ENCODE measurements around the gene MSRB3.
A peak's percentile ranks its signal among the peaks of the same experiment; 100 is the strongest.
"Not testable (repeated sequence)": the region's sequence is repeated elsewhere in the genome, so short reads cannot be mapped to it uniquely, and the experiment has no call there.

Gene MSRB3

GRCh38 chr12:65308006-65308405 is 29.5 kb downstream of the MSRB3 start:
- Histone ChIP-seq H3K9me3 (no peaks in the 10 kb centered on the region), H3K4me1 (ENCODE audit: control insufficient read depth in 1 of 2, insufficient read depth in 1 of 2, low read depth in 1 of 2, low read length in 1 of 2) (peaks cover 6 to 22% of the 10 kb centered on the region in 2 experiments), H3K4me3 (ENCODE audit: low read depth in 1 of 2, low read length in 1 of 2) (no peak overlapping the region), H3K27me3 (no peaks in the 10 kb centered on the region), H3K36me3 (no peaks in the 10 kb centered on the region), H3K27ac (peak overlapping the region; percentile 16)
- TF ChIP-seq, protein P1, sequence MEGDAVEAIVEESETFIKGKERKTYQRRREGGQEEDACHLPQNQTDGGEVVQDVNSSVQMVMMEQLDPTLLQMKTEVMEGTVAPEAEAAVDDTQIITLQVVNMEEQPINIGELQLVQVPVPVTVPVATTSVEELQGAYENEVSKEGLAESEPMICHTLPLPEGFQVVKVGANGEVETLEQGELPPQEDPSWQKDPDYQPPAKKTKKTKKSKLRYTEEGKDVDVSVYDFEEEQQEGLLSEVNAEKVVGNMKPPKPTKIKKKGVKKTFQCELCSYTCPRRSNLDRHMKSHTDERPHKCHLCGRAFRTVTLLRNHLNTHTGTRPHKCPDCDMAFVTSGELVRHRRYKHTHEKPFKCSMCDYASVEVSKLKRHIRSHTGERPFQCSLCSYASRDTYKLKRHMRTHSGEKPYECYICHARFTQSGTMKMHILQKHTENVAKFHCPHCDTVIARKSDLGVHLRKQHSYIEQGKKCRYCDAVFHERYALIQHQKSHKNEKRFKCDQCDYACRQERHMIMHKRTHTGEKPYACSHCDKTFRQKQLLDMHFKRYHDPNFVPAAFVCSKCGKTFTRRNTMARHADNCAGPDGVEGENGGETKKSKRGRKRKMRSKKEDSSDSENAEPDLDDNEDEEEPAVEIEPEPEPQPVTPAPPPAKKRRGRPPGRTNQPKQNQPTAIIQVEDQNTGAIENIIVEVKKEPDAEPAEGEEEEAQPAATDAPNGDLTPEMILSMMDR (IDR thresholded peaks at IDR 0.05), result no peak

GRCh38 chr12:65308601-65309071 is 30.2 kb downstream of the MSRB3 start:
- H3K36me3 ChIP-seq, result no peaks in the 10 kb centered on the region
- H3K27me3 ChIP-seq, result no peaks in the 10 kb centered on the region
- no peak overlapping the region for H3K4me3 ChIP-seq (ENCODE audit: low read depth in 1 of 2, low read length in 1 of 2)
- TF ChIP-seq, protein P1 (IDR thresholded peaks at IDR 0.05), result no peak
- peaks cover 6 to 22% of the 10 kb centered on the region in 2 experiments for H3K4me1 ChIP-seq (ENCODE audit: control insufficient read depth in 1 of 2, insufficient read depth in 1 of 2, low read depth in 1 of 2, low read length in 1 of 2)
- H3K9me3 ChIP-seq, result no peaks in the 10 kb centered on the region
- H3K27ac ChIP-seq, result no peak overlapping the region

DNA sequence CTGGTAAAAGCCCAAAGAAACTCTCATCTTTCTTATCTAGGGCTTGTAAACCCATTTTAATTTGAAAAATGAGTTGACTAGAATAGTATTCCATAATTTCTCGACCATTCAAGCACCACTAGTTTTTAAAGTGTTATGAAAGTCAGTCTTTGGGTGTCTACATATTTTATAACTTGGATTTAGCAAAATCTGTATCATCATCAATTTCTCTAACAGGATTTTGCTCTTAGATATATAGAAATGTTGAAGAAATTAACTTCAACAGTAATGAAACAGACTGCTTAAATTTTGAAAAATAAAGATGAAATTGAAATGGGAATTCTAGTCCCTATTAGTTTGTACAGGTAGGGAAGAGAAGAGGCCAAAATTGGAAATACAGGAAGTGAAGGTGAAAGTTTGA is 32.8 kb downstream of the MSRB3 start:
- no peaks in the 10 kb centered on the region for H3K36me3 ChIP-seq
- H3K4me1 ChIP-seq (ENCODE audit: control insufficient read depth in 1 of 2, insufficient read depth in 1 of 2, low read depth in 1 of 2, low read length in 1 of 2), result peaks cover 6 to 21% of the 10 kb centered on the region in 2 experiments
- TF ChIP-seq, protein P1 (IDR thresholded peaks at IDR 0.05), result no peak
- no peaks in the 10 kb centered on the region for H3K27me3 ChIP-seq
- no peak overlapping the region for H3K4me3 ChIP-seq (ENCODE audit: low read depth in 1 of 2, low read length in 1 of 2)
- no peaks in the 10 kb centered on the region for H3K9me3 ChIP-seq
- H3K27ac ChIP-seq, result no peak overlapping the region

- TF ChIP-seq, protein P1 (IDR thresholded peaks at IDR 0.05), result no peak
- H3K27ac ChIP-seq, result no peak overlapping the region
Measured at GRCh38 chr12:65313719-65314317, 35.3 kb downstream of the MSRB3 start.

DNA sequence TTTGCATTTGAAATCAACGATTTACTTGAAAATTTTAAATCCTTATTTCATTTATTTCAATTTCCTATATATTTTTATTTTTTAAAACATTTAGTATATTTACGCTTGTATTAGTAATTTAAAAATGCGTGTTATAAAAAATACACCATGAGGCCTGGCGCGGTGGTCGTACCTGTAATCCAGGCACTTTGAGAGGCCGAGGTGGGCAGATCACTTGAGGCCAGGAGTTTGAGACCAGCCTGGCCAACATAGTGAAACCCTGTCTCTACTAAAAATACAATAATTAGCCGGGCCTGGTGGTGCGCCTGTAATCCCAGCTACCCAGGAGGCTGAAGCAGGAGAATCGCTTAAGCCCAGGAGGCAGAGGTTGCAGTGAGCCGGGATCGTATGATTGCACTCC is 36.8 kb downstream of the MSRB3 start:
- not testable (repeated sequence) for H3K27me3 ChIP-seq; H3K4me1 ChIP-seq (ENCODE audit: control insufficient read depth in 1 of 2, insufficient read depth in 1 of 2, low read depth in 1 of 2, low read length in 1 of 2); H3K27ac ChIP-seq; H3K9me3 ChIP-seq; H3K4me3 ChIP-seq (ENCODE audit: low read depth in 1 of 2, low read length in 1 of 2); H3K36me3 ChIP-seq

More at GRCh38 chr12:65313719-65314317, 35.3 kb downstream of the MSRB3 start:
- Histone ChIP-seq H3K36me3 (no peaks in the 10 kb centered on the region), H3K4me3 (ENCODE audit: low read depth in 1 of 2, low read length in 1 of 2) (no peak overlapping the region), H3K4me1 (ENCODE audit: control insufficient read depth in 1 of 2, insufficient read depth in 1 of 2, low read depth in 1 of 2, low read length in 1 of 2) (no peaks in the 10 kb centered on the region), H3K9me3 (no peaks in the 10 kb centered on the region), H3K27me3 (no peaks in the 10 kb centered on the region)

- no peaks in the 10 kb centered on the region for H3K27me3 ChIP-seq
- no peak overlapping the region for H3K27ac ChIP-seq
- H3K4me3 ChIP-seq (ENCODE audit: low read depth in 1 of 2, low read length in 1 of 2), result no peak overlapping the region
- H3K9me3 ChIP-seq, result no peaks in the 10 kb centered on the region
- TF ChIP-seq, protein P1 (IDR thresholded peaks at IDR 0.05), result no peak
- H3K4me1 ChIP-seq (ENCODE audit: control insufficient read depth in 1 of 2, insufficient read depth in 1 of 2, low read depth in 1 of 2, low read length in 1 of 2), result no peaks in the 10 kb centered on the region
- H3K36me3 ChIP-seq, result no peaks in the 10 kb centered on the region
Measured at GRCh38 chr12:65318186-65318685, 39.8 kb downstream of the MSRB3 start.
